NCI-H2107 treated with DMSO at 0.1 percent for 48 hours (cell line): ENCODE measurements around the gene CDH24.
"Not testable (repeated sequence)": the region's sequence is repeated elsewhere in the genome, so short reads cannot be mapped to it uniquely, and the experiment has no call there.

Experiments used
- DNase-seq: peaks from one replicate; lab custom pipeline; 2025; ENCODE audit not compliant: unreplicated experiment; lab: John Stamatoyannopoulos, UW

The CDH24 gene

GRCh38 chr14:23023795-23024152 lies 33.5 kb downstream of the CDH24 start:
- no peak for DNase-seq

DNA sequence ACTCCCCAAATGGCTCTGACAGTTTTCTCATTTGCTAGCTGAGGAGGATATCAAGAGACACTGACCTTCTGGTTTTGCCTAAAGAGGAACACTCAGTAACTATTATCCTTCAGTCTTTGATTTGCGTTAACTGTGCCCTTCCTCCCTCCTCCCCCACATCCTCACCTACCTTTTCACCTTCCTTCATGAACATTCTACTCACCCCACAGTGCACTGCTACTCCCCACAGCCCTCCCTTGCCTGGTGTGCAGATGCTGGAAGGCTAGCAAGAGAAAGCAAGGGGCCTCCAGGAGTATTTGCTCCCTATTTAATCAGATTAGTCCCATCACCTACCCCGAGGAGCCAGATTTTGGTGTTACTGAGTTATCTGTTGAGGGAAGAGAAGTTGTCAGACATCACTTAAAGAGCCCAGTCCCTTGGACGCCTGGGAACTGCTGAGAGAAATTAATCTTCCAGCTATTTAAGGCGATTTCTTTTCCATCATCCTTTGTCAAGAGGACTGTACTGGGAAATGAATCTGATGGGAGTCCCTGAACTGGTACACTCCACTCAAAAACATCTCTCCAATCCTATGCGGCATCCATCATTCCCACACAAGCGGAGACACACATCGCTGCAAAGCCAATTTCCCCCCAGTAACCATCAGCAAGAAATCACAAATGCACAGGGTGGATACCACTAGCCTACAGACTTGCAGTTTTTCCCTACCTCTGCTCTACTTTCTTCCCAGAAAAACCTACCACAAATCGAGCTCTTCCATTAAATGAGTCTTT lies 34.1 kb downstream of the CDH24 start:
- no peak for DNase-seq

- no peak for DNase-seq
Measured at GRCh38 chr14:23021889-23022442, 35.4 kb downstream of the CDH24 start.

DNA sequence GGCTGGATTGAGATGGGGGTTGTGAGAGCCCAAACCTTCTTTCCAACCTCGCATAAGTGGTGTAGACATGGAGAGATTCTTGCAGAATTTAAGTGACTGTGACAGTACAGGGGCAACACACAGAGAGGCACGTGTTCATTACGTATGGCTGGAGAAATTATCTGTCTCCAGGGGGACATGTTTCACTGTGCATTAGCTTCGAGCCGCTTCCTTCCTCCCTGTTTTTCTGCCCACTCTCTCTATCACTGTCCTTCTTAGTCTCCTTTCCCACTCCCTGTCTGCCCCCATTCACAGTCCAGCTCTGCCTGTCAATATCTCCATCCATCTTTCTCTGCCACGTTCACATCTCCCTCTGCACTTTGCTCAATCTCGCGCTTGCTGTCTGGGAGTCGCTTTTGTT lies 35.9 kb downstream of the CDH24 start:
- no peak for DNase-seq

DNA sequence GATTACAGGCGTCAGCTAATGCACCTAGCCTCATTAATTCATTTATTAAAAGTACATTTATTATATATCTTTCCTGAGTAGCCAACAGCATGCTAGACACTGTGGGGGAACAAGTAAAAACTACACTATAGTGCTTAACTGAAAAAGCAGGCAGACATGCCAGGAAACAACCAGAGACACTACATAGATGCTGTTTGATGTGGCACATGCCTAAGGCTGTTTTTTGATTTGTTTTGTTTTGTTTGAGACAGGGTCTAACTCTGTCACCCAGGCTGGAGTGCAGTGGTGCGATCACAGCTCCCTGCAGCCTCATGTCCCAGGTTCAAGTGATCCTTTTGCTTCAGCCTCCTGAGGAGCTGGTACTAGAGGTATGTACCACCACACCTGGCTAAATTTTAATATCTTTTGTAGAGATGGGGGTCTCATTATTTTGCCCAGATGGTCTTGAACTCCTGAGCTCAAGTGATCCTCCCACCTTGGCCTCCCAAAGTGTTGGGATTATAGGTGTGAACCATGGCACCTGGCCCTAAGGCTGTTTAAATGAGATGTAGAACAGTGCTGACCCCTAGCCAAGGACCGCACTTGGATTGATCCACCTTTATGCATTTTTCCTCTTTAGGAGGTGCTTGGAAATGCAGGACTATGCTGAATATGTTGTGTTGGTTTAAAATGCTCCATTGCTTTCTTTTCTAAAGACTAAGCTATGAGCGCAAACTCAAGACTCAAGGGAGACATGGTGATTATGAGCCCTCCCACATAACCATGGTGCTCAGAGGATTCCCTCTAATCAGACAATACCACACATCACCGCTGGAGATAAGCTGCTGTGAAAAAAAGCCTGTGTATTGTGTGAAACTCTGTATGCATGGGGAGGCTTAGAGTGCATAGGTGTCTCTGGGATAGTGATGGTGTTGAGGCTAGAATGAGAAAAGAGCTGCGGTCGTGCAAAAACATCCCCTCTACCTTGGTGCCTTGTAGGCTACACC lies 36.9 kb downstream of the CDH24 start:
- DNase-seq: no peak

- DNase-seq: no peak
Measured at GRCh38 chr14:23018107-23018506, 39.2 kb downstream of the CDH24 start.

GRCh38 chr14:23017091-23017490 lies 40.2 kb downstream of the CDH24 start:
- DNase-seq: no peak

GRCh38 chr14:23015618-23016017 lies 41.7 kb downstream of the CDH24 start:
- no peak for DNase-seq

- not testable (repeated sequence) for DNase-seq
Measured at GRCh38 chr14:23013749-23014054, 43.6 kb downstream of the CDH24 start.

GRCh38 chr14:23013054-23013748 lies 44.1 kb downstream of the CDH24 start:
- DNase-seq: no peak

DNA sequence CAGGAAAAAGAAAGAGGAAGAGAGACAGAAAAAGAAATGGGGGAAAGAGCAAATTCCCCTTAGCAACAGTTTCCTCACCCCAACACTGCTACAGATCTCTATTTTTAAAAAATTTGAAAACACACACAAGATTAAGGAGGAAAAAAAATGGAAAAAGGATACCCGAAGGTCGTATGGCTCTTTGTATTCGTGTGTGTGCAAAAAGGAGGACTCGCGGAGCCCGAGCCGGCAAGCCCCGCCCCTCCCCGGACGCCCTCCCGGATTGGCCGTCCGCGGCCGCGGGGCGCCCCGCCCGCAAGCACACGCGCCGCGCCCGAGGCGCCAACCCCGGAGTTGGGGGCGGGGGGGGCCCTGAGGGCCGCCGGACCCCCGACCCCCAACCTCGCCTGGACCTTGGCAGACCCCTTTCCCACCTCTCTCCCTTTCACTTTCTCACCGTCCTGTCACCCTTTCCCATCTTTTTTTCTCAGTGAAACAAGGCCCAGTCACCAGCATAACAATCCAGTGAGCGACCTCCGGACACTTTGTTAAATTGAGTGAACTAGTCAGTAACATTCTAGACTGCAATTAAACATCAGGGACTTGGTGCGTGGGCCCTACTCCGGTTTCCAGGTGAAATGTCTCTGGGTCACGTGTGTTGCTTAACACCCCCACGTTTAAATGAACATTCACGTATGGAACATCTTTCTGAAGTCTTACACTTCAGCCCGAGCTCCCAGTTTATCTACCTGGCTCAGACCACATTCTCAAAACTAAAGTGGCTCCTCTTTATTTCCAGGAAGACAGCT lies 47.2 kb downstream of the CDH24 start, which contains the start of gene C14orf93:
TSS of gene C14orf93 (minus strand) at position 205 of the 788 bp plus-strand sequence. CDS start 11,120 bp downstream, outside the sequence.
- peak; percentile 87 for DNase-seq

GRCh38 chr14:23009483-23009938 lies 47.8 kb downstream of the CDH24 start:
- DNase-seq: no peak

- DNase-seq: peak; percentile 87
Measured at GRCh38 chr14:23008831-23009230, 48.5 kb downstream of the CDH24 start.

DNA sequence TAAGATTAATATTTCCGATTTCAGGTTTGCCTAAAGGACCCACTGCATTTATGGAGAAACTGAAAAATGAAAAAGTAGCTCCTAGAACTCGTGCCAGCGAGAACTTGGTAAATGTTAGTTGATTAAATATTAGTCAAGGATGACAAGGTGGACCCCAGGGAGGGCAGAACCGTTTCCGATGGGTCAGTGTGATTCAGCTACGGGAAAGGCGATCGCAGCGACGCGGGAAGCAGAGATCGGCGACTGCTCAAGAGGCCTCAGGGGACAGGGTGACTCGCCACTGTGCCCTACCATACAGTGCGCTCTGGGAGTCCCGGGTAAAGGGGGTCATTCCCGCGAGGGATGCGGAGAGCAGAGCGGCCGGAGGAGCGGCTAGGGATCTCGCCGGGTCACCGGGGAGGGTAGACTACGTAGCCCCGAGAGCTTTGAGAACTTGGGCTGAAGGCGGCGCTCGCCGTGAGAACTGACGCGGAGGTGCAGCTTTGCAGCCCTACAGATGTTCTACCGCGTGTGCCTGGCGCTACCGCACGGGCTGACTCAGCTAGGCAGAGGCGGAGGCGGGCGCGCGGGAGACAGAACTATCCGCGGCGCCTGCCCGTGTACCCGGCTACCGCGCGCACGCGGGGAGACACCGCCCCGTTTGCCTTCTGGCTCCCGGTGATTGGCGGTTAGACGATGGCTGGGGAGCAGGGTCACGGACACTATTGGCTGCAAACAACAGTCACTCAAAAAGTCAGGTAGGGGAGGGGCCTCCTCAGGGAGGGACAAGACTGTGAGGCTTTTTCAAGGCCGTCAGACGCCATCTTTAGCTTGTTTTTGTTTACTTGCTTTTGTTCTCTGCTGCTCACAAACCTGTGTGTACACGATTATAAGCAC lies 50.5 kb downstream of the CDH24 start:
- peak; percentile 100 for DNase-seq

DNA sequence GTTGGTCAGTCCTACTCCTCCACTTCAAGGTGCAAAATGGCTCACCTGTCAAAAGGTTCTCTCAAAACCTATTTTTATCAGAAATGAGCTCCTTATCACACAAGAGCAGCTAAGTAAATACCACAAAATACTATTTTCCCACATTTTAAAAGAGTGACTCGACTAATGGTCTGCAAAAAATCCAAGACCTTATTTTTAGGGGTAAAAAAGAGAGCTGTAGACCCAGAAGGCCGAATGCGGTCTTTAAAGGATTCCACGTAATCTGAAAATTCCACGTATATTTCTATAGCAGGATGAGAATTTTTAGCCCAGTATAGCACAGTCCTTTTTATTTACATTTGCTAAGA lies 51.2 kb downstream of the CDH24 start:
- peak; percentile 28 for DNase-seq

DNA sequence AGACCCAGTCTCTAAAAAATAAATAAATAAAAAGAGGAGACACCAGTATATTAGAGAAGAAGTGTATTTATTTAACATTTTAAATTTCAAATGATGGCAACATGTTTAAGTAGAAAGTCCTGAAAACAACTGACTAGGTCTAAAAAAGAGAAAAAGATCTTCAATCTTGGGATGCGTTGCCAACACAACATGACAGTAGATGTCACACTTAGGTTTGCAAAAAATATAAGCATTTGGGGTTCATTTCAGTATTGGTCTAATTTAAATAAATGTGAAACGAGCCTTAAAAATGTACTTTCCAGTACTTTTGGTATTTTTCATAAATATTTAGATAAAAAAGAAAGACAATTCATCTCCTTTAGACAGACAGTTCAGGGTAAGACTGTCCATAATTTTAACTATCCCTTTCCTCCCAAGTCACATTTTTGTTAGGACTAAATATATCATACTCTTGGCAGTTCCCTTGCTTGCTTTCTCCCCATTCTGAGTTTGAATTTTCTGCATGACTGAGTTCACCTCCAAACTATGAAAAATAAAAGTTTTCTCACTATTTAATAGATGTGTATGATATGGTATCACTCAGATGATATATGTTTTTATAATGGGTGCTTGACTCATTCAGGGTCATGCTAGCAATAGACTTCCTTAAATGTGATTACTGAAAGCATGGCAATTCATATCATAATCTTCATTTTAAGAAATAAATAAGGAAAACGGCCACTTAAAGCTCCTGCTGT lies 51.7 kb downstream of the CDH24 start:
- no peak for DNase-seq

- DNase-seq: not testable (repeated sequence)
Measured at GRCh38 chr14:23004274-23004673, 53.0 kb downstream of the CDH24 start.

DNA sequence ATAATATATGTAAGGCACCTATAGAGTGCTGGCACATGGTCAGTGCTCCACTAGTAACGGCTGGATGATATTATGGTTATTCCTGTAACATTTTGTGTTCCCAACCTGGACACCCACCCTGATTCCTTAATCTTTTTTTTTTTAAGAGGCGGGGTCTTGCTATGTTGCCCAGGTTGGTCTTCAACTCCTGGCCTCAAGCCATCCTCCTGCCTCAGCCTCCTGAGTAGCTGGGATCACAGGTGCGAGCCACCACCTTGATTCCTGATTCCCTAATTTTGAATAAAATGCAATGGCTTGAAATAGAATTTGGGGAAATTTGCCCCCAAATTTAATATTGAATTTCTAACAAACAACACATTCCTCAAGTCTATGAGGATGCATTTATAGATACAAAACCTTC lies 54.7 kb downstream of the CDH24 start:
- DNase-seq: no peak

GRCh38 chr14:23000860-23001259 lies 56.5 kb downstream of the CDH24 start:
- DNase-seq: no peak
